Sigmoid colon (tissue), 4 donors: Measurements from ENCODE around the gene GPN2.

Experiments used
- CTCF ChIP-seq, 4 experiments: fragments of 450-650 bp in 3 of 4; fragments of 200-600 bp in 1 of 4; IDR thresholded peaks; one replicate each; pipeline ENCODE4 v1.5.1; 2016 to 2019; ENCODE audit warnings: antibody characterized with exemption in 4 of 4, mild to moderate bottlenecking in 3 of 4, moderate library complexity in 2 of 4
- EP300 ChIP-seq, 4 donors: sonication (generic); formaldehyde crosslinking; IDR thresholded peaks; one replicate each; pipeline ENCODE4 v1.6.1; 2017; ENCODE audit warnings: antibody characterized with exemption in 4 of 4
- POLR2A ChIP-seq, 2 donors: fragments of 450-650 bp; IDR thresholded peaks; one replicate each; pipeline ENCODE4 v1.6.1; 2016; ENCODE audit warnings: antibody characterized with exemption in 2 of 2, mild to moderate bottlenecking in 2 of 2, moderate library complexity in 2 of 2
- POLR2AphosphoS5 ChIP-seq, 4 donors: sonication (generic); formaldehyde crosslinking; IDR thresholded peaks; one replicate each; pipeline ENCODE4 v1.6.1; 2017; ENCODE audit warnings: antibody characterized with exemption in 4 of 4

- TF ChIP-seq POLR2A (IDR thresholded peaks at IDR 0.05) (peak; percentile 44 to 64), CTCF (IDR thresholded peaks at IDR 0.05) (no peak), POLR2AphosphoS5 (IDR thresholded peaks at IDR 0.05) (peak; percentile 80 to 92 (median 86)), EP300 (IDR thresholded peaks at IDR 0.05) (no peak)
These were observed at the start of gene GPN2 for GRCh38 chr1:26889551-26890466.
